GM21723 (cell line): ENCODE results near the gene NUP43.
"Not testable (repeated sequence)": the region's sequence is repeated elsewhere in the genome, so short reads cannot be mapped to it uniquely, and the experiment has no call there.

Source experiments
- ATAC-seq: cut with Tn5 transposase; IDR thresholded peaks from one replicate; pipeline ENCODE4 v1.9.1; 2021; ENCODE audit warnings: mild to moderate bottlenecking, moderate library complexity; ENCODE audit not compliant: unreplicated experiment

Gene NUP43

DNA sequence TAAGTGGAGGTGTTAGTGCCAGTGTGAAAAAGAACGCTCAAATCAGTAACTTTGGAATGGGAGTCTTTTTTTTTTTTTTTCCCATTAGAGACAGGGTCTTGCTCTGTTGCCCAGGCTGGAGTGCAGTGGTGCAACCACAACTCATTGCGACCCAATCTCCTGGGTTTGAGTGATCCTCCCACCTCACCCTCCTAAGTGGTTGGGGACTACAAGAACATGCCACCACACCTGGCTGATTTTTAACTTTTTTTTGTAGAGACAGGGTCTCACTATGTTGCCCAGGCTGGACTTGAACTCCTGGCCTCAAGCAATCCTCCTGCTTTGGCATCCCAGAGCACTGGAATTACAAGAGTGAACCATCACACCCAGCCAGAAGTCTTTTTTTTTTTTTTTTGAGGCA is 48.2 kb downstream of the NUP43 start:
- no peak for ATAC-seq

DNA sequence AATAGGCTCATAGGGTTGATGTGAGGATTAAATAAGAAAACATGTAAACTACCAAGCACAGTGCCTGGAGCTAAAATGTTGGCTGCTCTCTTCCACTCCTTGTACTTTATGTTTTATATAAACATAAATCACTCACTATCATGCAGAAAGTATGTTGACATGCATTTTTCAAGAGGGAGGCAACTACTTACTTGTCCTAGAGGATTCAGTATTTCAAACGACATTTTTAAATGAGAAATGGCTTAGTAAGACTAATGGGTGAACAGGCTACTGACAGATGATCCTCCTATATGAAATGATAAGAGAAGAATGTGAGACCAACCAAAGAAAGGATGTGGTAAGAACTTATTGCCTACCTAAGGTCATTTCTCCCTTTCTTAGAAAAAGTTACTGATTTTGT is 49.4 kb downstream of the NUP43 start:
- ATAC-seq = no peak

DNA sequence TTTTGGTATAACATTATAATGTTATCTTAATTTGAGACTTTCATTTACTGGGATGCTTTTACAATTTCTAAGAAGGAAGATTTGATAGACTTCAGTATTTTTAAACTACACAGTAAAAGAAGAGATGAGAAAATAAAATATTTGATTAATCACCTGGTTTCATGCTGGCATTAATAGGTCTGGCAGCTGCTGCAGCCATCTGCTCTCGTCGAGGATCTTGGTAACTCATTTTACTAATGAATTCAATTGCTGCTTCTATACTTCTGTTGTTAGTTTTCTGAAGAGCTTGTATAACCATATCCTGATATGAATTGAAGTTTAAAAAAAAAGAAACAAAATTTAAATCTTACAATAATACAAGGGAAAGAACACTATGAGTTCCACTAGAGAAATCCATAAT is 51.4 kb downstream of the NUP43 start:
- ATAC-seq = no peak

DNA sequence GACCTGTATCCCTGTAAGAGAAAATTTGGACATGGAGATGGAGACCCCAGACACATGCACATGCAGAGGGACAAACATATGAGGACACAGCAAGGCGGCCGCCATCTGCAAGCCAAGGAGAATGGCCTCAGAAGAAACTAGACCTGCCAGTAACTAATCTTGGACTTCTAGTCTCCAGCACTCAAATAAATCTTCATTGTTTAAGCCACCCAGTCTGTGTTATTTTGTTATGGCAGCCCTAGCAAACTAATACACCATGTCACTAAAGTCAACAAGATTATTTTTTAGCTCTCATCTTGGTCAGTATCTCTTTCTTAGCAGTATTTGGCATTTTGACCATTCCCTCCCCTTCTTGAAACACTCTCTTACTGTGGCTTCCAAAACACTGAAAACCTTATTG is 55.1 kb downstream of the NUP43 start:
- no peak for ATAC-seq

DNA sequence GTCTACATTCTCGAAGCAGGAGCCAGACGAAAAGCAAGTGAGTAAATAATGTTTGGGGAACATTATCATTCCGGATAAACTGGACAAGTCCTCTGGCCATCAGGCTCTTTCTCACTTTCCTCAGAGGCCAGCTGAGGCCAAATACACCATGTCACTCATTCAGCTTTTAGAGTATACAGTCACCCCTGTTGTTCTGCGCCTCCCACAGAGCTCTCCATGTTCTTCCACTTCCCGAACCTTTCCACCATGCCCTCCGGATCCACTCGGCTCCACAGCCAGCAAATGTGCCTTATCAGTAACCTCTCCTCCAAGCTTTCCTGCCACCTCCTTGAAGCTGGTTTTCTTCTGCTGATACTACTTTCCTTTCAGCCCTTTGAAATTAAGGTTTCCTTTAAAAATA is 60.1 kb downstream of the NUP43 start:
- ATAC-seq = no peak

DNA sequence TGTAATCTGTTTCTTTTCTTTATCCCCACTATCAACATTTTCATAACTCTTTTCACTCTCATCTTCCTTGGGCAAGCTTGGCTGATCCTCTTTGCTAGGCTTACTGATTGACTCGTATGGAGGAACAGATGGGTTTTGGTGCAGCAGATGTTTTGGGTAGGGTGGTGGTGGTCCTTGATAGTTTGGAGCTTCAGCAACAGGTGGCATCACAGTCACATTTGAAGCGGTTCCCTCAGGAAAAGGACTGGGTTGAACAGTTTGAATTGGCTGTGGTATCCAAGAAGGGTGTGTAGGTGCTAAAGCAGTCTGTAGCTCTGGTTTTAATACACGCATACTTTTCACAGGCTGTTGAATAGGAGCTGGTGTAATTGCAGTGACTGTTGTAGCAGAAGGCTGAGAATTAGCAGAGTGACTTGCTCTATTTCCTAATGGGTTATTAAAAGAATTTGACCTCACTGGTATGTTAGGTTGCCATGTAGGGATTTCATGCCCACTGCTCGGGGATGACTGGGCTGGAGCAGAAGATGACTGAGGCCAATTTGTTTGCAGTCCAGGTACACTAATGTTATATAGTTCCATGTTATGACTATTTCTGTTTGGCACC is 63.0 kb downstream of the NUP43 start:
- no peak for ATAC-seq

DNA sequence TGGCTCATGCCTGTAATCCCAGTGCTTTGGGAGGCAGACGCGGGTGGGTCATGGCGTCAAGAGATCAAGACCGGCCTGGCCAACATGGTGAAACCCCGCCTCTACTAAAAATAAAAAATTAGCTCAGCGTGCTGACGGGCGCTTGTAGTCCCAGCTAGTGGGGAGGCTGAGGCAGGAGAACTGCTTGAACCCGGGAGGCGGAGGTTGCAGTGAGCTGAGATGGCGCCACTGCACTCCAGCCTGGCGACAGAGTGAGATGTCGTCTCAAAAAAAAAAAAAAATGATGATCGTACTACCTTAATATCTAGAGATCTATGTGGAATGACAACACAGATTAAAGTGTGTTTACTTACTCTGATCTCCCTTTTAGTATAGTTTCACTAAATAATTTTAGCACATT is 64.5 kb downstream of the NUP43 start:
- ATAC-seq = not testable (repeated sequence)

DNA sequence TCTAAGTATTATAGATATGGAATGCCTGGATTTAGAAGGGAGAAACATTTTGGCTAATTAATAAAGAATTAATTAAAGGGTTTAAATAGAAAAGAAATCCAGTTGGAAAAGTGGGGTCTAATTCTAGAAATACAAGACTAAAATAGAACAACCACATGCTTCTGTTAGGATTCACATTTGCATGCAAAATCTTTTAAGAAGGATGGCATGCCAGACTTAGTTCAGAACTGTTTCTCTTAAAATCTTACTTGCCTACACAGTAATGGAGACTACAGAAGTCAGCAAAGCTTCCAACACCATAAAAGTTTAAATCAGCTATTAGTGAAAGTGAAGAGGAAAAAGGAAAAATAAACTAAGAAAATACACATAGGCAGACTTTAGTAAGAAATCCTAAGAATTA is 65.1 kb downstream of the NUP43 start:
- no peak for ATAC-seq

DNA sequence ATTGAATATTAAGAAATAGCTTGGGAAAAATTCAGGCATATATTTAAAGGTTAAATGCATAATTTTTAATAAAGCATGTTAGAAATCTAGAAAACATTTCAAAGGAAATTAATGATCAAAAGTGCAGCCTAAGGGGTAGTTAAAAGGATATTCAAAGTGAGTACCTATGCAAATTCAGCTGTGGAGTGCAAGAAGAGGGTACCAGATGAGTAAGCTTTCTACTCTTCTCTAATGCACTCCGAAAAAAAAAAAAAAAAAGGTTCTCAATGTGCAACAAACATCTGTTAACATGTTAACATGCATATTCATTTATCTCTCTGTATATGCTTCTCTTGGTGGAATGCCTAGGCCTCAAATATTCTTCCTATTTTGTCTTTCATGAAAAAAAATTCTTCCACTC is 65.8 kb downstream of the NUP43 start:
- ATAC-seq = no peak
